Brain microvascular endothelial cell (primary cell): ENCODE results near the gene B3GNT5.

Experiments used
- DNase-seq: peaks from one replicate; pipeline ENCODE4 v3.0.0-alpha.2; 2020
- H3K27ac ChIP-seq: fragments of 250-450 bp; sonication (Bioruptor Pico); 2 replicates; pipeline ENCODE4 v1.5.1; 2020; ENCODE audit warnings: mild to moderate bottlenecking, moderate library complexity
- H3K27me3 ChIP-seq: fragments of 250-450 bp; sonication (Bioruptor Pico); replicated peaks from 2 replicates; pipeline ENCODE4 v1.5.1; 2020; ENCODE audit warnings: mild to moderate bottlenecking
- H3K36me3 ChIP-seq: fragments of 250-450 bp; sonication (Bioruptor Pico); replicated peaks from 2 replicates; pipeline ENCODE4 v1.5.1; 2020; ENCODE audit warnings: mild to moderate bottlenecking
- H3K4me3 ChIP-seq: 2 replicates; pipeline ENCODE4 v1.5.1; 2011; ENCODE audit warnings: low read depth, mild to moderate bottlenecking, control low read depth, low read length, moderate library complexity
- CTCF ChIP-seq: IDR thresholded peaks from 2 replicates; pipeline ENCODE4 v1.5.1; 2011; ENCODE audit warnings: low read depth, mild to moderate bottlenecking, moderate library complexity, low read length, control low read depth, inconsistent platforms; ENCODE audit errors: missing control alignments
- in situ Hi-C: cut with HindIII; loops from 2 replicates; pipeline ENCODE4 v1.10.0; 2017; ENCODE audit warnings: low sequenced_read_pairs, low pct_ligation_motif_present

B3GNT5 gene

GRCh38 chr3:183210862-183211341 is 42.2 kb upstream of the B3GNT5 start:
- in situ Hi-C loops = no loop called here
- Histone ChIP-seq H3K36me3 (no peaks in the 10 kb centered on the region), H3K27me3 (no peaks in the 10 kb centered on the region), H3K27ac (no peak overlapping the region), H3K4me3 (no peak overlapping the region)
- DNase-seq = no peak
- TF ChIP-seq CTCF = no peak

DNA sequence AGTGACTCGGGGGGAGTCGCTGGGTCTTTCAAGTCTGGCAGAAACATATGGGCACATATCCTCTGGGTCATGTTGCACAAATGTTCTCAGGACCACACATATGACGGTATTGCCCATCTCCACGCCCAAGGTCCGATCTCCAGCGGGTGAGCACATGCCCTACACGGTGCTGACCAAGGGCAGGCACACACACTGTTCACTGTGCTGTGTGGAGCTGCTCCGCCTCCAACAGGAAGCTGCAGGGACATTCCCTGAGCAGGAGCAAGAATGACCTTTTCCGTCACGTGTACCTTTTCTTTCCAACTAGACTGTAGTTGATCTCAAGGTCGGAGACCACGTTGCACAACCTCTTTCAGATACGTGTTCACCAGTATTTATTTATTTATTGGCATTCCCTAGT is 41.7 kb upstream of the B3GNT5 start:
- Histone ChIP-seq H3K27me3 (no peaks in the 10 kb centered on the region), H3K36me3 (no peaks in the 10 kb centered on the region), H3K27ac (no peak overlapping the region), H3K4me3 (no peak overlapping the region)
- no peak for TF ChIP-seq CTCF
- no peak for DNase-seq
- in situ Hi-C loops = no loop called here

- in situ Hi-C loops = no loop called here
- H3K27me3 ChIP-seq = no peaks in the 10 kb centered on the region
- no peak overlapping the region for H3K4me3 ChIP-seq
- no peak for DNase-seq
- TF ChIP-seq CTCF = no peak
- no peak overlapping the region for H3K27ac ChIP-seq
- H3K36me3 ChIP-seq = no peaks in the 10 kb centered on the region
Observed at GRCh38 chr3:183212096-183212495, 41.0 kb upstream of the B3GNT5 start.

- no peak for TF ChIP-seq CTCF
- no peak overlapping the region for H3K4me3 ChIP-seq
Observed at GRCh38 chr3:183212565-183212964, 40.5 kb upstream of the B3GNT5 start.

DNA sequence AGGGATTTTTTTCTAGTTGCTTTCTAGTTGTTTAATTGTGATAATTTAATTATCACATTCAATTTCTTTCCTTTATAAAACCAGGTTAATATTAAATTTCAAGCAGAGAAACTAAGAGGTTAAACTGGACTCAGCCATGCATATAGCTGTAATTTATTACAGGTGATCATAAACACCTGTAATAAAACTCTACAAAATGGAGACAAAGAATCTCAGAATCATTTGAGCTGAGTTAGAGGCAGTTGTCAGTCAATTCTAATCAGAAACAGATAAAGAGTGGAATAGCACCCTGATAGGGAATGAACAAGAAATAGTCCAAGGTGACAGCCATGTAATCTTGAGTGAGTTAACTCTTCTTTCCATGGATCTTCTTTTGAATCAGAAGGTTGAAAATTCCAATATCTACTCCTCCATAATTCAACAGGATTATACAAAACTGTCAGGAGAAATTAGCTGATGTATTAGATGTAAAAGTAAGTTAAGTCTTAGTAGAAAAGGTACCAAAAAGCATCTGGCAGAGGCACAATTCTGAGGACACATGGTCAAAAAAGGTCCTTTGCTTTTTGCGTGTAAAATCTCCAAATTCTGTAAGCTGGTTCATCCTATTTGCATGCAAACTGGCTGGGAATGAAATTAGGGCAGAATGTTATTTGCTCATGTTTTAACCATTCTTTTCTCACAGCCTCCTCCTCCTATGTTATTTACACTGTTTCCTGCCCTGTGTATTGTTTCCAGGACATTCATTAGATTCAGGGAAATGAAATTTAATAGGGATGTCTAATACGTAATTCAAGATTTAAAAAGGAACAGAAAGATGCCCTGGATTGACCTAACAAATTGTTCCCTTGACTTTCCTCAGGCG is 39.4 kb upstream of the B3GNT5 start:
- no peak for TF ChIP-seq CTCF
- DNase-seq = no peak
- Histone ChIP-seq H3K36me3 (no peaks in the 10 kb centered on the region), H3K27me3 (no peaks in the 10 kb centered on the region), H3K4me3 (no peak overlapping the region), H3K27ac (no peak overlapping the region)
- in situ Hi-C loops = no loop called here

More at GRCh38 chr3:183212565-183212964, 40.5 kb upstream of the B3GNT5 start:
- Histone ChIP-seq H3K36me3 (no peaks in the 10 kb centered on the region), H3K27me3 (no peaks in the 10 kb centered on the region), H3K27ac (no peak overlapping the region)
- DNase-seq = no peak
- in situ Hi-C loops = no loop called here

- no peak for TF ChIP-seq CTCF
- H3K36me3 ChIP-seq = no peaks in the 10 kb centered on the region
- H3K27ac ChIP-seq = no peak overlapping the region
- no peaks in the 10 kb centered on the region for H3K27me3 ChIP-seq
- in situ Hi-C loops = no loop called here
- no peak overlapping the region for H3K4me3 ChIP-seq
- DNase-seq = no peak
Observed at GRCh38 chr3:183214277-183214612, 38.8 kb upstream of the B3GNT5 start.
